Liver (tissue), 9 donors: Measurements from ENCODE around the gene C22orf23. TPM values are rescaled to one million over a fixed set of nuclear protein-coding genes. Genes with fewer than 3 reads are reported as not detected.

Experiments used
- DNase-seq: peaks from one replicate; pipeline ENCODE4 v3.0.0-alpha.2; 2017; ENCODE audit warnings: low spot score
- H3K27ac ChIP-seq, 2 donors: one replicate each; pipeline ENCODE4 v1.7.0; 2013; ENCODE audit warnings: inconsistent platforms in 2 of 2, low read length in 2 of 2, control low read depth in 1 of 2, low read depth in 1 of 2, mild to moderate bottlenecking in 1 of 2
- H3K27me3 ChIP-seq, 4 donors: one replicate each; pipeline versions ENCODE4 v1.6.1 to v1.7.0; 2013; ENCODE audit warnings: low read length in 3 of 4, inconsistent platforms in 1 of 4, mild to moderate bottlenecking in 1 of 4, moderate library complexity in 1 of 4; ENCODE audit not compliant: control insufficient read depth in 4 of 4, insufficient read depth in 4 of 4
- H3K36me3 ChIP-seq, 4 donors: one replicate each; pipeline versions ENCODE4 v1.6.1 to v1.7.0; 2013; ENCODE audit warnings: low read length in 3 of 4, mild to moderate bottlenecking in 3 of 4, low read depth in 1 of 4, moderate library complexity in 1 of 4; ENCODE audit not compliant: control insufficient read depth in 4 of 4, insufficient read depth in 3 of 4
- H3K4me1 ChIP-seq, 4 donors: one replicate each; pipeline versions ENCODE4 v1.6.1 to v1.7.0; 2013; ENCODE audit warnings: low read length in 3 of 4, mild to moderate bottlenecking in 3 of 4, moderate library complexity in 1 of 4; ENCODE audit not compliant: control insufficient read depth in 4 of 4, insufficient read depth in 4 of 4
- H3K4me3 ChIP-seq, 3 donors: one replicate each; pipeline versions ENCODE4 v1.6.1 to v1.7.0; 2013; ENCODE audit warnings: low read length in 3 of 3, control low read depth in 1 of 3, low read depth in 1 of 3, mild to moderate bottlenecking in 1 of 3
- H3K9ac ChIP-seq, 2 donors: one replicate each; pipeline ENCODE4 v1.7.0; 2013; ENCODE audit warnings: low read length in 2 of 2, mild to moderate bottlenecking in 2 of 2, moderate library complexity in 2 of 2, control low read depth in 1 of 2, low read depth in 1 of 2
- H3K9me3 ChIP-seq, 4 donors: one replicate each; pipeline versions ENCODE4 v1.6.1 to v1.7.0; 2013; ENCODE audit warnings: low read length in 3 of 4; ENCODE audit not compliant: control insufficient read depth in 4 of 4
- ATF3 ChIP-seq: IDR thresholded peaks from 2 replicates; pipeline ENCODE4 v1.6.1; 2016; ENCODE audit warnings: antibody characterized with exemption
- CTCF ChIP-seq: fragments of 150-350 bp; IDR thresholded peaks from 2 replicates; pipeline ENCODE4 v1.5.1; 2017; ENCODE audit warnings: improper control_type of control experiment, low read depth, low read length; ENCODE audit not compliant: missing input control
- EGR1 ChIP-seq, 2 donors: IDR thresholded peaks; 2 replicates each; pipeline ENCODE4 v1.6.1; 2016 to 2018; ENCODE audit warnings: antibody characterized with exemption in 2 of 2, low read depth in 2 of 2
- FOXA1 ChIP-seq: IDR thresholded peaks from 2 replicates; pipeline ENCODE4 v1.6.1; 2016; ENCODE audit warnings: antibody characterized with exemption
- FOXA2 ChIP-seq: IDR thresholded peaks from 2 replicates; pipeline ENCODE4 v1.6.1; 2016; ENCODE audit warnings: antibody characterized with exemption
- GABPA ChIP-seq, 2 donors: IDR thresholded peaks in 1 of 2; conservative IDR thresholded peaks in 1 of 2; 2 replicates each; pipeline ENCODE4 v1.6.1; 2016; ENCODE audit warnings: antibody characterized with exemption in 2 of 2, mild to moderate bottlenecking in 1 of 2, moderate library complexity in 1 of 2
- HNF4A ChIP-seq, 2 donors: conservative IDR thresholded peaks; 2 replicates each; pipeline ENCODE4 v1.6.1; 2016; ENCODE audit warnings: antibody characterized with exemption in 2 of 2, mild to moderate bottlenecking in 2 of 2
- JUND ChIP-seq, 2 donors: IDR thresholded peaks; 2 replicates each; pipeline ENCODE4 v1.6.1; 2016; ENCODE audit warnings: antibody characterized with exemption in 2 of 2
- NR2F2 ChIP-seq: IDR thresholded peaks from 2 replicates; pipeline ENCODE4 v1.6.1; 2016; ENCODE audit warnings: antibody characterized with exemption
- RAD21 ChIP-seq, 2 donors: IDR thresholded peaks; 2 replicates each; pipeline ENCODE4 v1.6.1; 2016; ENCODE audit warnings: antibody characterized with exemption in 2 of 2, mild to moderate bottlenecking in 2 of 2
- REST ChIP-seq: IDR thresholded peaks from 2 replicates; pipeline ENCODE4 v1.6.1; 2016; ENCODE audit warnings: antibody characterized with exemption, mild to moderate bottlenecking
- RXRA ChIP-seq, 2 donors: IDR thresholded peaks; 2 replicates each; pipeline ENCODE4 v1.6.1; 2017 to 2018; ENCODE audit warnings: antibody characterized with exemption in 2 of 2, mild to moderate bottlenecking in 1 of 2
- SP1 ChIP-seq: IDR thresholded peaks from 2 replicates; pipeline ENCODE4 v1.6.1; 2018; ENCODE audit warnings: antibody characterized with exemption, mild to moderate bottlenecking
- TAF1 ChIP-seq: conservative IDR thresholded peaks from 2 replicates; pipeline ENCODE4 v1.6.1; 2016; ENCODE audit warnings: antibody characterized with exemption, mild to moderate bottlenecking
- YY1 ChIP-seq: IDR thresholded peaks from 2 replicates; pipeline ENCODE4 v1.6.1; 2016; ENCODE audit warnings: antibody characterized with exemption, mild to moderate bottlenecking
- ZBTB33 ChIP-seq: IDR thresholded peaks from 2 replicates; pipeline ENCODE4 v1.6.1; 2016; ENCODE audit warnings: antibody characterized with exemption
- WGBS: extraction: QIAGEN DNeasy Blood & Tissue Kit; methylation state at CpG from one replicate; pipeline ENCODE4 v1.1.7; 2013; 5-methylcytosine and 5-hydroxymethylcytosine counted together
- polyA plus RNA-seq, 2 donors: library from polyadenylated mRNA; stranded (reverse) in 1 of 2; unstranded in 1 of 2; fragments of 200-250 nt in 1 of 2; fragments of >200 nt in 1 of 2; fragmentation: Nextera tagmentation in 1 of 2; extraction: Ambion mirVana in 1 of 2; gene quantifications; one replicate each; pipeline versions ENCODE4 v1.2.1 to v1.2.3, GENCODE V29; 2013 to 2015
- total RNA-seq, 2 donors: library from RNA; depleted of rRNA; stranded (reverse); fragments of >200 nt; gene quantifications; one replicate each; pipeline ENCODE4 v1.2.3, GENCODE V29; 2014
- donor health status: healthy.
- donor health status: healthy.
- donor health status: healthy.
- donor health status: healthy.
- donor health status: healthy.

Gene C22orf23
- total and polyA plus RNA-seq, 4 donors = 0.02 TPM; not detected in 3

GRCh38 chr22:37906364-37907008, 46.9 kb downstream of the C22orf23 start:
- Histone ChIP-seq H3K27ac (peak overlapping the region; percentile 2 to 38), H3K4me3 (peak overlapping the region; percentile 44 to 89 (median 57)), H3K9ac (no peak overlapping the region), H3K36me3 (no peaks in the 10 kb centered on the region), H3K9me3 (no peaks in the 10 kb centered on the region), H3K4me1 (peaks cover 0 to 20% (median 6%) of the 10 kb centered on the region in 4 donors), H3K27me3 (no peaks in the 10 kb centered on the region)
- TF ChIP-seq GABPA (IDR thresholded peaks at IDR 0.05 in 1 of 2, conservative IDR thresholded peaks at IDR 0.05 in 1 of 2) (no peak), NR2F2 (no peak), FOXA1 (no peak), EGR1 (IDR thresholded peaks at IDR 0.05; ENCODE audit: low read depth in 2 of 2) (no peak), ATF3 (no peak), JUND (IDR thresholded peaks at IDR 0.05) (no peak), CTCF (no peak), FOXA2 (no peak), SP1 (no peak), RAD21 (IDR thresholded peaks at IDR 0.05) (no peak), REST (no peak), TAF1 (no peak), YY1 (no peak), ZBTB33 (no peak), HNF4A (conservative IDR thresholded peaks at IDR 0.05) (no peak), RXRA (IDR thresholded peaks at IDR 0.05) (no peak)
- WGBS = 2% methylated on average over 75 of the region's 75 CpGs
- DNase-seq = no peak
